Measurements from ENCODE around the gene SLC35F1.
"Not testable (repeated sequence)": the region's sequence is repeated elsewhere in the genome, so short reads cannot be mapped to it uniquely, and the experiment has no call there.

The SLC35F1 gene

GRCh38 chr6:117976030-117976651 is 69.1 kb downstream of the SLC35F1 start:
- FAIRE-seq: peak; percentile 89
- no peak for DNase-seq (ENCODE audit: insufficient read length, low spot score)

- DNase-seq (ENCODE audit: insufficient read length, low spot score) (no peak), FAIRE-seq (no peak)
These were observed 78.9 kb downstream of the SLC35F1 start for GRCh38 chr6:117985916-117986315.

GRCh38 chr6:117986396-117986795 is 79.3 kb downstream of the SLC35F1 start:
- no peak for DNase-seq (ENCODE audit: insufficient read length, low spot score)
- no peak for FAIRE-seq

GRCh38 chr6:117989086-117989485 is 82.0 kb downstream of the SLC35F1 start:
- DNase-seq (ENCODE audit: insufficient read length, low spot score): no peak
- no peak for FAIRE-seq

- DNase-seq (ENCODE audit: insufficient read length, low spot score): no peak
- FAIRE-seq: no peak
These were observed 83.1 kb downstream of the SLC35F1 start for GRCh38 chr6:117990151-117990550.

GRCh38 chr6:117992856-117993255 is 85.8 kb downstream of the SLC35F1 start:
- FAIRE-seq (no peak), DNase-seq (ENCODE audit: insufficient read length, low spot score) (no peak)

GRCh38 chr6:118012944-118013343 is 105.9 kb downstream of the SLC35F1 start:
- no peak for FAIRE-seq
- no peak for DNase-seq (ENCODE audit: insufficient read length, low spot score)

- FAIRE-seq (no peak), DNase-seq (ENCODE audit: insufficient read length, low spot score) (no peak)
These were observed 109.5 kb downstream of the SLC35F1 start for GRCh38 chr6:118016532-118016931.

GRCh38 chr6:118017301-118017848 is 110.3 kb downstream of the SLC35F1 start:
- FAIRE-seq (no peak), DNase-seq (ENCODE audit: insufficient read length, low spot score) (no peak)

GRCh38 chr6:118023771-118024170 is 116.7 kb downstream of the SLC35F1 start:
- no peak for DNase-seq (ENCODE audit: insufficient read length, low spot score)
- no peak for FAIRE-seq

GRCh38 chr6:118029967-118030366 is 122.9 kb downstream of the SLC35F1 start:
- DNase-seq (ENCODE audit: insufficient read length, low spot score) (no peak), FAIRE-seq (no peak)

GRCh38 chr6:118037479-118037878 is 130.4 kb downstream of the SLC35F1 start:
- FAIRE-seq; DNase-seq (ENCODE audit: insufficient read length, low spot score): not testable (repeated sequence)

GRCh38 chr6:118042855-118043254 is 135.8 kb downstream of the SLC35F1 start:
- DNase-seq (ENCODE audit: insufficient read length, low spot score) (no peak), FAIRE-seq (no peak)

- FAIRE-seq (no peak), DNase-seq (ENCODE audit: insufficient read length, low spot score) (no peak)
These were observed 137.2 kb downstream of the SLC35F1 start for GRCh38 chr6:118044275-118044674.

GRCh38 chr6:118054082-118054481 is 147.0 kb downstream of the SLC35F1 start:
- DNase-seq (ENCODE audit: insufficient read length, low spot score) (no peak), FAIRE-seq (no peak)

GRCh38 chr6:118061666-118062065 is 154.6 kb downstream of the SLC35F1 start:
- FAIRE-seq (no peak), DNase-seq (ENCODE audit: insufficient read length, low spot score) (no peak)

GRCh38 chr6:118080547-118080946 is 173.5 kb downstream of the SLC35F1 start:
- FAIRE-seq: no peak
- no peak for DNase-seq (ENCODE audit: insufficient read length, low spot score)

- no peak for DNase-seq (ENCODE audit: insufficient read length, low spot score)
- FAIRE-seq: no peak
These were observed 176.6 kb downstream of the SLC35F1 start for GRCh38 chr6:118083711-118084110.

GRCh38 chr6:118085665-118086064 is 178.6 kb downstream of the SLC35F1 start:
- DNase-seq (ENCODE audit: insufficient read length, low spot score) (no peak), FAIRE-seq (no peak)

- no peak for DNase-seq (ENCODE audit: insufficient read length, low spot score)
- FAIRE-seq: no peak
These were observed 179.1 kb downstream of the SLC35F1 start for GRCh38 chr6:118086159-118086558.

- no peak for DNase-seq (ENCODE audit: insufficient read length, low spot score)
- no peak for FAIRE-seq
These were observed 185.0 kb downstream of the SLC35F1 start for GRCh38 chr6:118092086-118092485.

GRCh38 chr6:118097576-118097975 is 190.5 kb downstream of the SLC35F1 start:
- FAIRE-seq: no peak
- no peak for DNase-seq (ENCODE audit: insufficient read length, low spot score)

- DNase-seq (ENCODE audit: insufficient read length, low spot score) (no peak), FAIRE-seq (no peak)
These were observed 193.7 kb downstream of the SLC35F1 start for GRCh38 chr6:118100717-118101116.
